Putamen (tissue), 1 donor: Measurements from ENCODE around the gene PSRC1.
"Not testable (repeated sequence)": the region's sequence is repeated elsewhere in the genome, so short reads cannot be mapped to it uniquely, and the experiment has no call there.

Source experiments
- DNase-seq: peaks from one replicate; pipeline ENCODE4 v3.0.0-alpha.2; 2016; ENCODE audit warnings: low spot score

PSRC1 gene

GRCh38 chr1:109295712-109296415 lies 12.9 kb upstream of the PSRC1 start:
- DNase-seq, result no peak

- no peak for DNase-seq
These were observed 11.5 kb upstream of the PSRC1 start for GRCh38 chr1:109294481-109294880.

GRCh38 chr1:109293026-109293425 lies 10.1 kb upstream of the PSRC1 start:
- DNase-seq, result peak; percentile 69

GRCh38 chr1:109292364-109292763 lies 9.4 kb upstream of the PSRC1 start:
- no peak for DNase-seq

GRCh38 chr1:109290998-109291397 lies 8.1 kb upstream of the PSRC1 start:
- no peak for DNase-seq

GRCh38 chr1:109290137-109290536 lies 7.2 kb upstream of the PSRC1 start:
- no peak for DNase-seq

- DNase-seq, result not testable (repeated sequence)
These were observed 3.8 kb upstream of the PSRC1 start for GRCh38 chr1:109286762-109287161.

- DNase-seq, result no peak
These were observed 1.0 kb upstream of the PSRC1 start for GRCh38 chr1:109283748-109284600.

GRCh38 chr1:109282497-109282951 lies 421 bp downstream of the PSRC1 start:
- DNase-seq, result no peak

GRCh38 chr1:109281680-109282496 lies 1.1 kb downstream of the PSRC1 start:
- no peak for DNase-seq

GRCh38 chr1:109280862-109281261 lies 2.1 kb downstream of the PSRC1 start:
- DNase-seq, result no peak

- no peak for DNase-seq
These were observed 3.2 kb downstream of the PSRC1 start for GRCh38 chr1:109279615-109280278.

GRCh38 chr1:109277434-109278204 lies 5.3 kb downstream of the PSRC1 start:
- DNase-seq, result peak; percentile 71

GRCh38 chr1:109275706-109276345 lies 7.1 kb downstream of the PSRC1 start:
- no peak for DNase-seq

GRCh38 chr1:109274533-109275476 lies 8.1 kb downstream of the PSRC1 start:
- DNase-seq, result no peak

GRCh38 chr1:109273570-109274288 lies 9.2 kb downstream of the PSRC1 start:
- DNase-seq, result no peak

- no peak for DNase-seq
These were observed 10.0 kb downstream of the PSRC1 start for GRCh38 chr1:109272831-109273547.
